NK-92 treated with Interleukin-12 subunit alpha and Interleukin-12 subunit beta, amount 100 ng/mL, for 24 hours (cell line): ENCODE results near the gene IFIT1B.

Experiments used
- DNase-seq: peaks from one replicate; lab custom pipeline; 2025; lab: John Stamatoyannopoulos, UW

Gene IFIT1B

DNA sequence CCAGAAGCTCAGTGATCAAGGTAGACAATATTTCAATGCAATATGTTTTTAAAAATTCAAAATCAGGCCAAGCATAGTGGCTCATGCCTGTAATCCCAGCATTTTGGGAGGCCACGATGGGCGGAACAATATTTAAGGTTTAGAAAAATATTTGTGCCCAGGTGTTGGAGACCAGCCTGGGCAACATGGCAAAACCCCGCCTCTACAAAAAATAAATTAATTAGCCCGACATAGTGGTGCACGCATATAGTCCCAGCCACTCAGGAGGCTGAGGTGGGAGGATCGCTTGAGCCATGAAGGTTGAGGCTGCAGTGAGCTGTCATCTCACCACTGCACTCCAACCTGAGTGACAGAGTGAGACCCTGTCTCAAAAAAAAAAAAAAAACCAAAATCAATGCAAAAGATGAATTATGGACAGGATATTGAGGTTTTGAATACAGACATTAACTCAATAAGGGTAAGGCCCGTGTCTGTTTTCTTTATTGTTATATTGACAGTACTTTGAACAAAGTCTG lies 35.6 kb downstream of the IFIT1B start:
- DNase-seq: no peak

DNA sequence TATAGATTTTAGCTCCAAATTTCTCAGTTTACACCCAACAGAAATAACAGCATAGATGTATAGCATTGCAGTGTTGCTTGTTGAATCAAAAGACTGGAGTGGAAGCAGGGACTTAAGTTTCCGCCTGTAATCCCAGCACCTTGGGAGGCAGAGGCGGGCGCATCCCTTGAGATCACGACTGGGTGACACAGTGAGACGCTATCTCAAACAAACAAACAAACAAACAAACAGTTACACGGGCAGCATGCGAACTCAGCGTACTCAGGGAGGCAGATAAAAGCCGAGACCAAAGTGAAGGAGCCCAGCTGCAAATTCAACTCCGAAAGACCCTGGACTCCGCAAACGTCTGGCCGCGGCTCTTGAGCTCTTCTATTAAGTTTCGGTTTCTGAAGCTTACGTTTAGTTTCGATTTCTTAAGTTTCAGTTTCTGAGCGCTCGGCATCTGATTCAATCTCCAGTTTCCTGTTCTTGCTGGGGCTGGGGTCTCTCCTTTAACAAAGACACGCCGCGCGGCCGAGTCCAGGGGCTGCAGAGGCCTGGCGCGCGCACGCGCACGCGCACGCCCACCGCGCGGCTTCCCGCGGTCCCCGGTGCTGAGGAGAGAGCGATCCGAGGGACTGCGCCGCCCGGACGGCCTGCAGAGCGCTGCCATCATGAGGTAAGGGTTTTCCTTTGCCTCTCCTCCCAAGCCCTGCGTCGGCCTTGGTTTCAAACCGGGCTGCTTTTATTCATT lies 36.5 kb downstream of the IFIT1B start, which contains the start of gene IFIT5:
Gene IFIT5, plus strand, starts transcription at position 423 of the 733 bp plus-strand sequence. Its CDS starts 231 bp downstream, at position 654.
- DNase-seq: peak; percentile 54

DNA sequence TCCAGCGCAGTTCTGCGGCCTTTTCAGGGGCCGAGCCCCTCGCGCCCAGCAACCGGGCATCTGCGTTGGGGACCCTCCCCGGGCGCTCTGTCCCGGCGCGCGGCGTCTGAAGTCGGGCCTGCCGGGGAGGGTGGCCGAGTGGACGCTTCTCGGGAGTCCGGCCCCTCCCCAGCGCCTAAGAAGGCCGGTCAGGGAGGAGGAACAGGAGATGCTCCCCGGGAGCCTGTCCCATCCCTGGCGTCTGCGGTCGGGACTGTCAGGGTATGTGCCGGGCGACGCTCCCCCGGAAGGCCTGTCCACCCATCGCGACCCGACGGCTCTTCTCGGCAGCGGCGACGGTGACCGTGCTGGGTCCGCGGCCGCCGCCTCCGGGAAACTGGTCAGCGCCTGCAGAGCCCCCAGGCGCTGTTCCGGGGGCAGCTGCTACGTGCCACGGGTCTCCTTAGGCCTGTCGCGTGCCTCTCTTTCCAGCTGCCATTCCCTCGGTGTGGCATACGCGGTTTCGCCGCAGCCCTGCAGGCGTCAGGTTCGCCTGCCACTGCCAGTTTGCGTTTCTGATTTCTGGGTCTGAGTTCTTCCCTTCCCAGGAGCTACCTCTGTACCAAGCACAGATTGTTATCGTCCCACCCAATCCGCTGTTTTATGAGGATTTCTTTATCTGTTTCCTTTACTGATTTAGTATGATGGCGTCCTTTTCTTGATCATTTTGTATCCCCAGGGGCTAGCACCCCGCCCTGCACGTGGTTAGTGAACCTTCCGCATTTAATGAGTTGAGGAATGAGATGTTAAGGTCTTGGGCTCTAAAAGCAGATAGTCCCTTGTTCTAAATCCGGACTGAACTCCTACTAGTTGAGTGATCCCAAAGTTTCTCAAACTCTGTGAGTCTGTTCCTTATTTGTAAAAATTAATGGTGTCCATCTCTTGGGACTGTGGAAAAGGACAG lies 37.3 kb downstream of the IFIT1B start:
- no peak for DNase-seq

DNA sequence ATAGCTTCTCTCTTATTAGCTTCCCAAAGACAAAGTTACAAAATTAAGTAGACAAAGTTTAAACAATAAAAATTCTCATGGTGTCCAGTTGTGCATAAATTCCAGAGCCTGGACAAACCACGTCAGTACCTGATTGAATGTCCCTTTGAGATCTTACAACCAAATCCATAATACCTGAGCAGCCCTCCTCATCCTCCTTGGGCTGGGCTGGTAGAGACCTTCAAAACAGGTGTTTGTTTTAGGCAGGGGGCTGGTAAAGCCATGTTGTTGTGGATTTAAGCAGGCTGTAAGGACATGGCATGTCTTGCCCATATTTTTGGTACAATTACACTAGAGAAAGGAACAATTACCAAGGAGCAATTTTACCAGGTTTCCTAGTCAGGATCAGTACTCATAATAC lies 38.6 kb downstream of the IFIT1B start:
- no peak for DNase-seq

DNA sequence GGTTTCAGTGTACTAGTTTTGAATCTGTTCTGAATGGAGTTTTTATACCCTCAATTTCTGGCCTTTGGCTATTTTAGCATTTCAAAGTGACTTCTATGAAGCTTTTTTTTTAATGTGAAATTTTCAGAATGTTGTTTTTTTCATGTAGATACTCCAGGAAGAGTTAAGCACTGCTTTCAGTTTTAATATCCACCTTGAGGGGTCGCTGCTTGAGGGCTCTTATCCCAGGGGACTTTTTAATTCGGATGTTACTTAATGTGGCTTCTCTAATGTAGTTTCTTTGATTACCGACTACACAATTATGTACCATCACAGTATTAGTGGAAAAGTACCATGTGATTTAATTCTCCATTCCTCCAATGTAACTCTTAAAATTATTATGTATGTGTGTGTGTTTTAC lies 41.7 kb downstream of the IFIT1B start:
- no peak for DNase-seq

DNA sequence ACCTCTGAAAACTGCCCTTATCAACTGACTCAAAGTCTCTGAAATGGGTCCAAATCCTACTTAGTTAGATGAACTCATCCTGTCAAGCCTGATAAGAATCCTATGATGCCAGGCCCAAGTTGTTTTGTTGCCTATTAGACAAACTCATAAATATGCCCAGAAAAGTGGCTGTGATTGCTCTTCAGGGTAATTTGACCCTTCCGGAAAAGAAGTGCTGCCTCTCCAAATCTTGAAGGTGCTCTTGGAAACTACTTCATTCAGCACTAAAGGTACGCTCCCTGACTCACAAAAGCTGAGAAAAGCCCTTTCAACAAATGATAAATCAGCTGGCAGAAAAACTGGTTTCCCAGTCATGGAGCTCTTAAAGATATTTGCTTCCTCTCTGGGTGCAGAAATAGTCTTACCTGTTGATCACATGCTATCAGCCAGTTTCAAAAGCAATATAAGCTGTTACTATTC lies 43.2 kb downstream of the IFIT1B start:
- DNase-seq: no peak

DNA sequence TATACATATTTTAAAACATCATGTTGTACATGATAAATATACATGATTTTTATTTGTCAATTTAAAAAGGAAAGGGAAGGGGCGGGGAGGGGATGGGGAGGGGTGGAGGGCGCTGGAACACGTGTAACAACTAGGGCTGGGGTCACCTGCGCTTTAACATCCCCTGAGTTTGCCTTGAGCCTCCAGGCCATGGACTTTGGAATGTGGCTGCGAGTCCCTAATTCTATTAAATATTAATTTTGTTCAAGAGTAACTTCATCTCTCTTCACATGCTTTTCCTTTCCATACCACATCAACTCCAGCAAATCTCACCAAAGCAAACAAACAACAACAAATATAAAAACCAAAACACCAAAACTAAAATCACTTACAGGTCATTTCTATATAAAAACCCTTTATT lies 47.1 kb downstream of the IFIT1B start:
- no peak for DNase-seq

DNA sequence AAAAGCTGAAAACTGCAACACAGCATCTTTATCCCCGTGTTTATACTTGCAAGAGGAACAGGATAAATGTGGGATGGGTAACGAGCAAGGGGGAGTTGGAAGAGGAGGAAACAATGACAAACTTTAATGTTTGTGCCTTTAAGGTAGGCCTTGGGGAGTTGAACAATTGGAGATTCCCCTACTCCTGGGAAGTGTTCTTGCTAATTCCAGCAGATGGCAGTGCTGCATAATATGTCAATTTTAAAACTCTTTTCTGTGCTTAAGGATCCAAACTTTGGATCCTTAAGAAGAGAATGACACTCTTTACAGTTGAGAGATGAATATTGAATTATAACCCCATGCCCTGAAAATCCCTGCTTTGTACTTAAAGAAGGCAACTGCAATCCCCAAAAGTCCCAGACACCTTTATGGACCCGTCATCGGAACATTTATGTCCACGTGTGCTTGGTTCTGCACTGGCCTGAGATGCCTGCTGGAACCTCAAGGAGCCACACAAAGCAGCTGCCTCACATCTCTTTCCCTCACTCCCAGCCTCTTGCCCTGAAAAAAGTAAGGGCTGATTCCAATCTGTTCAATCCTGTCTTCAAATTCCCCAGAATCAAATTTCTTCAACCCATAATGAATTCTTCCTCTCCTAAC lies 48.5 kb downstream of the IFIT1B start:
- no peak for DNase-seq

DNA sequence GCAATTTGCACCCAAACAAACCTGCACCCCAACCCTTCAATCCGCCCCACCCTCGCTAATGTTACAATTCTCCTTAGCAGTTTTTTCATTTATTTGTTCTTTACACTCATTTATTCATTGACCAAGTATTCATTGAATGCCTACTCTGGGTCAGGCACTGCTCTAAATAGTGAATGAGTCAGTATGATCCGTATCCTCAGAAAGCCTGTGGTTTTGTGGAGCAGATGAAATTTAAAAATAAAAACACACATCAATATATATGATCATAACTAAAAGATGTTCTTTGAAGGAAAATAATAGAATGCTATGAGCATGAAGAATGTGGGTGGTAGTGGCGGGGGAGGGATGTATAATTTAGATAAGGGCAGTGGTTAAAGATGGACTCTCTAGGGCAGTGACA lies 49.8 kb downstream of the IFIT1B start:
- DNase-seq: no peak

DNA sequence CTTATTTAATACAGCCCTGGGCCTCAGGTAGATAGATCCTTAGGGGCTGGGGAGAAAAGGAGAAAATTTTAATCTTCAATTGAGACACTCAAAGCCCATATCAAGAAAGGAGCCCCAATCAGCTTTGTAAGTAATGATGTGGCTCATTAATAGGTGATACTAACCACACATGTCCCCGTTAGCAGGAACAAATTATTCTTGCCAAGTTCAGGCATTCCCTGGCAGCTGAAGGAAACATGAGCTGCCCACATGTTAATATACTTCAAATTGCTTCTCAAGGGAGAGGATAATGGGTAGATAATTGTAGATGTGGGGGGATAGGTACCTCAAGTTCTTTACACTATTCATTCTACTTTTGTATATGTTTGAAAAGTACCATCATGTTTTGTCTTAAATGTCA lies 51.0 kb downstream of the IFIT1B start:
- no peak for DNase-seq

DNA sequence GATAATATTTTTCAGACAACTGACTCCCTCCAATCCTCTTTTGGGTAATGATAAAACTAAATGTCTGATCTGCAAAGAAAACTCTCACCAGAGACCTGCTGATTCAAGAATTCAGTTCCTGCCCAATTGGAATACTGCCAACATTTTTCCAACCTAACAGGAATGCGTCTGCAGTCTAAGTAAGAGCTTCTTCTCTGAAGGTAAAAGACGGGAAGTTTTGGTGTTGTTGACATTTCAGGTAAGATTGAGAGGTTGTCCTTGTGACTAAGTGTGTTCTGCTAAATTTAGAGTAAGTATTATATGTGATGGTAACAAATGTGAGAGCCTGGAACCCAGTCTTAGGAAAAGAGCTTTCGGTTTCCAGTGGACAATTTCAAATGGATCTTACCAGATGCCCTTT lies 54.1 kb downstream of the IFIT1B start:
- no peak for DNase-seq
